GM18505 (cell line): Measurements from ENCODE around the gene MTMR3.
"Not testable (repeated sequence)": the region's sequence is repeated elsewhere in the genome, so short reads cannot be mapped to it uniquely, and the experiment has no call there.

ENCODE experiments used
- ATAC-seq: cut with Tn5 transposase; IDR thresholded peaks from one replicate; pipeline ENCODE4 v1.9.1; 2021; ENCODE audit not compliant: unreplicated experiment
- POLR2A ChIP-seq: IDR thresholded peaks from 4 replicates; pipeline ENCODE4 v1.6.1; 2011; ENCODE audit warnings: borderline replicate concordance; ENCODE audit not compliant: insufficient read depth, insufficient read length; ENCODE audit errors: extremely low read depth

Gene MTMR3

DNA sequence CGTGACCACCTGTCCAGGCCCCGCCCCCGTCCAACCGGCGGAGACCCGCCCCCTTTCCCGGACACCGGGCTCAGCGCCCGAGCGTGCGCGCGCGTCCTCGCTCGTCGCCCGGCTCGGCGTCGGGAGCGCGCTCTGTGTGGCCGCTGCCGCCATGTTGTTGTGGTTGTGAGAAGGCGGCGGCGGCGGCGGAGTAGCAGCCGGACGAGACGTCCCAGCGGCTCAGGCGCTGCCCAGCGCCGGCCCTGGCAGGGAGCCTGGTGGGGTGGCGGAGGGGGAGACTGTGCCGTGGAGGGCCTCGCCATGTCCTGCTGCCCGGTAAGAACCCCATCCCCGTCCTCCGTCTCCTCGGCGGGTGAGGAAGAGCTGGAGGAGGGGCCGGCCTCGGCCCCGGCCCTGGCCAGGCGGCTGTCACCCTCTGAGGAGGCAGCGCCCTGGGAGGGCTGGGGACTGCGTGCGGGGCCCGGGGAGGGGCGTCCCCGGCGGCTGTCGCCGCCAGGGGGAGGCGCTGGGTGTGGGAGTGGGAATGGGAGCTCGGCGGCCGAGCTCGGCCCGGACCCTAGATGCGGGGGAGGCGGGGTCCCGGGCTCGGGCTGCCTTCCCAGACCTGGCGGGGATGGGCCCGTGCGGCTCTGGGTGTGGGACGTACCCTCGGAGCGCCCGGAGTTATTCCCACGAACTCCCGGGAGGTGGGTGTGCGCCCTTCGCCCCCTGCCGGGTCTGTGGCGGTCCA, at the start of gene MTMR3:
Gene MTMR3, plus strand, starts transcription at position 130 of the 730 bp plus-strand sequence. CDS start 87,886 bp downstream, outside the sequence.
- TF ChIP-seq POLR2A = peak; percentile 73

GRCh38 chr22:29833392-29833965, 49.5 kb upstream of the MTMR3 start:
- no peak for ATAC-seq
- TF ChIP-seq POLR2A = no peak

More for the DNA sequence above, at the start of gene MTMR3:
- peak; percentile 76 for ATAC-seq

DNA sequence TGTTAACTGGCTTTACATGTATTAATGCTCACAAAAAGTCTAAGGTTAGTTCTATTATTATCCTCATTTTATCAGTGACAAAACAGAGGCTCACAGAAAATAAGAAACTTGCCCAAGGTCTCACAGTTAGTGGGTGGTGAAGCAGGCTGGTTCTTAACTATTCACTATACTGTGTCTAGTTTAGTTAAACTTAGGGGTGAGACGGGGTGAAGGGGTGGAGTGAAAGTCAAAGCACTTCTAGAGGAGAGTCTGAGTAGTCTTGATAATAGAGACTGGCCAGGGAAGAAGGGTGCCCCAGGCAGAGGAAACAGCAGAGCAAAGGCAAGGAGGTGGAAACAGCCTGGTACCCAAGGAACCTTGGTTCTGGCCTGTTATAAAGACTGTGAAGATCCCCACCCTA, 48.9 kb upstream of the MTMR3 start:
- TF ChIP-seq POLR2A = no peak
- ATAC-seq = no peak

GRCh38 chr22:29836791-29837370, 46.1 kb upstream of the MTMR3 start:
- ATAC-seq = not testable (repeated sequence)

- ATAC-seq = peak; percentile 94
- peak; percentile 92 for TF ChIP-seq POLR2A
These were observed 45.0 kb upstream of the MTMR3 start, which contains the start of gene ASCC2 for GRCh38 chr22:29837741-29838598. Gene ASCC2, minus strand, starts transcription at chr22:29838274. Its CDS starts 5,949 bp downstream, at chr22:29832325.

- no peak for TF ChIP-seq POLR2A
- ATAC-seq = peak; percentile 12
These were observed 44.4 kb upstream of the MTMR3 start for GRCh38 chr22:29838599-29838956.

GRCh38 chr22:29839039-29839438, 43.9 kb upstream of the MTMR3 start:
- no peak for TF ChIP-seq POLR2A
- no peak for ATAC-seq

- TF ChIP-seq POLR2A = no peak
- ATAC-seq = no peak
These were observed 42.5 kb upstream of the MTMR3 start for GRCh38 chr22:29840498-29840897.

DNA sequence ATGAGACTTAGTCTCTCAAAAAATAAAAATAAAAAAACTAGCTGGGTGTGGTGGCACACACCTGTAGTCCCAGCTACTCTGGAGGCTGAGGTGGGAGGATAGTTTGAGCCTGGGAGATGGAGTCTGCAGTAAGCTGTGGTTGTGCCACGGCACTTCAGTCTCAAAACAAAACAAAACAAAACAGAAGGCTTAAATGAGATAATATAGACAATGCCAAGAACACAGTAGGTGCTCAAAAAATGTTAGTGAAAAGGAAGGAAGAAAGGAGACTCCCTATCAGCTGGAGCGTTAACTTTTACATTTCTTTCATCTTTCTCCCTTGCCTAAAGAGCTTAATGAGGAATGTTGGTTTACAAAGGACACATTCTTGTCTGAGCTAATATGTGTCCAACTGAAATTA, 40.8 kb upstream of the MTMR3 start:
- no peak for ATAC-seq
- no peak for TF ChIP-seq POLR2A

DNA sequence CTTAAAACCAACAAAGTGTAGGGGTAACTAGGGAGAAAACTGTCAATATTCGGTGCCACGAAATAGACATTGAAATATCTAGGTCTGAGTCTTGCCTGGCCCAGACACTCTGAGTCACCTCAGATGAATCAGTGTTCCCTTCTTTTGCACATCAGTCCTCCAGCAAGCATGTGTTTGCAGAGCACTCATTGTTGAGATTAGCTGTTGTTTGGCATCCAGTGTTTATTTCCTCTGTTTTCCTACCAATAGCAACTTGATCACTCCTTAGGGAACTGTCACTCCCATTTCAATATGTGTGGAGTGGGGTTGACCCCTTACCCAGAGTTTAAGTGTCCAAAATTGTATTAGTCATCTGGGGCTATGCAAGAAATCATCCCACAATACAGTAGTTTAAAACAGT, 40.2 kb upstream of the MTMR3 start:
- ATAC-seq = no peak
- no peak for TF ChIP-seq POLR2A

GRCh38 chr22:29846290-29846689, 36.7 kb upstream of the MTMR3 start:
- TF ChIP-seq POLR2A = no peak
- ATAC-seq = no peak

GRCh38 chr22:29848111-29848510, 34.9 kb upstream of the MTMR3 start:
- no peak for TF ChIP-seq POLR2A
- ATAC-seq = no peak

- no peak for TF ChIP-seq POLR2A
- ATAC-seq = no peak
These were observed 28.5 kb upstream of the MTMR3 start for GRCh38 chr22:29854432-29854831.

- no peak for ATAC-seq
- no peak for TF ChIP-seq POLR2A
These were observed 27.3 kb upstream of the MTMR3 start for GRCh38 chr22:29855611-29856181.

- no peak for ATAC-seq
- TF ChIP-seq POLR2A = no peak
These were observed 26.5 kb upstream of the MTMR3 start for GRCh38 chr22:29856496-29856895.

DNA sequence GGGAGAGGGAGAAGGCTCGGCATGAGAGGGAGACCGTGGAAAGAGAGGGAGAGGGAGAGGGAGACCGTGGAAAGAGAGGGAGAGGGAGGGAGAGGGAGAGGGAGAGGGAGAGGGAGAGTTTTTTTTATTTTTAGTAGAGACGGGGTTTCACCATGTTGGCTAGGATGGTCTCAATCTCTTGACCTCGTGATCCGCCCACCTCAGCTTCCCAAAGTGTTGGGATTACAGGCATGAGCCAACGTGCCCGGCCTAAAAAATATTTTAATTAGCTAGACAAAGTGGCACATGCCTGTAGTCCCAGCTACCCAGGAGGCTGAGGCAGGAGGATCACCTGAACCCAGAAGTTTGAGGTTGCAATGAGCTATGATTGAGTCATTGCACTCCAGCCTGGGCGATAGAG, 23.9 kb upstream of the MTMR3 start:
- ATAC-seq = not testable (repeated sequence)
